MCF 10A (cell line): ENCODE measurements around the gene PTGES2. TPM values are rescaled to one million over a fixed set of nuclear protein-coding genes. Genes with fewer than 3 reads are reported as not detected.
"Not testable (repeated sequence)": the region's sequence is repeated elsewhere in the genome, so short reads cannot be mapped to it uniquely, and the experiment has no call there.

Source experiments
- BruUV-seq: library from RNA; stranded (reverse); fragments of 400-500 nt; replicated peaks from 2 replicates; lab custom pipeline; 2021; lab: Mats Ljungman, UMichigan
- CTCF ChIA-PET: fragments of 300-600 bp; sonication (Branson Sonifier 250); formaldehyde crosslinking; extraction: SDS; loops from one replicate; lab custom pipeline; 2021; ENCODE audit warnings: antibody characterized with exemption, inconsistent platforms; lab: Yijun Ruan, JAX
- POLR2A ChIA-PET: fragments of 300-600, 350-650 bp; sonication (Branson Sonifier 250); formaldehyde crosslinking; extraction: SDS; loops from one replicate; lab custom pipeline; 2020; ENCODE audit warnings: antibody characterized with exemption, inconsistent platforms; lab: Yijun Ruan, JAX
- DNase-seq: peaks from one replicate; pipeline ENCODE4 v3.0.0-alpha.2; 2018; ENCODE audit not compliant: unreplicated experiment
- H3K27ac Mint-ChIP-seq: one replicate; pipeline ENCODE4 v1.8.0; 2022; ENCODE audit warnings: mild to moderate bottlenecking, low read depth, mixed read lengths; ENCODE audit not compliant: unreplicated experiment
- H3K27me3 Mint-ChIP-seq: one replicate; pipeline ENCODE4 v1.8.0; 2022; ENCODE audit warnings: mixed read lengths; ENCODE audit not compliant: insufficient read depth, unreplicated experiment
- H3K36me3 Mint-ChIP-seq: one replicate; pipeline ENCODE4 v1.8.0; 2022; ENCODE audit warnings: mild to moderate bottlenecking, moderate library complexity, mixed read lengths; ENCODE audit not compliant: insufficient read depth, unreplicated experiment
- H3K4me1 Mint-ChIP-seq: one replicate; pipeline ENCODE4 v1.8.0; 2022; ENCODE audit warnings: mixed read lengths; ENCODE audit not compliant: insufficient read depth, unreplicated experiment
- H3K4me3 Mint-ChIP-seq: one replicate; pipeline ENCODE4 v1.8.0; 2022; ENCODE audit warnings: mild to moderate bottlenecking, moderate library complexity, mixed read lengths; ENCODE audit not compliant: unreplicated experiment
- H3K9me3 Mint-ChIP-seq: one replicate; pipeline ENCODE4 v1.8.0; 2022; ENCODE audit warnings: mixed read lengths; ENCODE audit not compliant: unreplicated experiment
- intact Hi-C: fragments of 100-400 bp; cut with micrococcal nuclease; formaldehyde crosslinking; loops from 2 replicates; pipeline ENCODE4 v1.14.1; 2022
- total RNA-seq: library from RNA; stranded (reverse); gene quantifications from 2 replicates; pipeline ENCODE4 v1.2.3, GENCODE V29; 2022
- TF ChIP-seq, protein P1 (sequence below): fragments of 200-600 bp; IDR thresholded peaks from one replicate; pipeline ENCODE4 v1.8.0; 2022; ENCODE audit warnings: antibody characterized with exemption, mild to moderate bottlenecking; ENCODE audit not compliant: unreplicated experiment

PTGES2 gene
- total RNA-seq, 1 experiment from 2014 or later: 130 TPM

DNA sequence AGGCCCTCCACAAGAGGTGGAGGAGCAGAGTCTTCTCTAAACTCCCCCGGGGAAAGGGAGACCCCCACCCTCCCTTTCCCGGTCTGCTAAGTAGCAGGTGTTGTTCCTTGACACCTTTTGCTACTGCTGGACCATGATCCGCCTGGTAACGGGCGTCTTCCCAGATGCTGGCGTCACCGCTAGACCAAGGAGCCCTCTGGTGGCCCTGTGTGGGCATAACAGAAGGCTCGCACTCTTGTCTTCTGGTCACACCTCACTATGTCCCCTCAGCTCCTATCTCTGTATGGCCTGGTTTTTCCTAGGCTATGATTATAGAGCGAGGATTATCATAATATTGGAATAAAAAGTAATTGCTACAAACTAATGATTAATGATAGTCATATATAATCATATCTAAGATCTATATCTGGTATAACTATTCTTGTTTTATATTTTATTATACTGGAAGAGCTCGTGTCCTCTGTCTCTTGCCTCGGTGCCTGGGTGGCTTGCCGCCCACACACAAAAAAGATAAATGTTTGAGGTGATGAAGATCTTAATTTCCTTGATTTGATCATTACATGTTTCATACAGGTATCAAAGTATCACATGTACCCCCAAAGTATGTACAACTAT is 2.6 kb upstream of the PTGES2 start:
- H3K36me3 Mint-ChIP-seq, POLR2A ChIA-PET, BruUV-seq, H3K27ac Mint-ChIP-seq, DNase-seq, H3K4me3 Mint-ChIP-seq, H3K9me3 Mint-ChIP-seq: not testable (repeated sequence)
- intact Hi-C loops: loop anchor here (5.0 kb wide), 1 partner anchor 62 kb away; the partner anchor contains the start of gene CIZ1
- Mint-ChIP-seq H3K4me1 (peaks cover 19% of the 10 kb centered on the region), H3K27me3 (peaks cover 27% of the 10 kb centered on the region)
- TF ChIP-seq, protein P1, sequence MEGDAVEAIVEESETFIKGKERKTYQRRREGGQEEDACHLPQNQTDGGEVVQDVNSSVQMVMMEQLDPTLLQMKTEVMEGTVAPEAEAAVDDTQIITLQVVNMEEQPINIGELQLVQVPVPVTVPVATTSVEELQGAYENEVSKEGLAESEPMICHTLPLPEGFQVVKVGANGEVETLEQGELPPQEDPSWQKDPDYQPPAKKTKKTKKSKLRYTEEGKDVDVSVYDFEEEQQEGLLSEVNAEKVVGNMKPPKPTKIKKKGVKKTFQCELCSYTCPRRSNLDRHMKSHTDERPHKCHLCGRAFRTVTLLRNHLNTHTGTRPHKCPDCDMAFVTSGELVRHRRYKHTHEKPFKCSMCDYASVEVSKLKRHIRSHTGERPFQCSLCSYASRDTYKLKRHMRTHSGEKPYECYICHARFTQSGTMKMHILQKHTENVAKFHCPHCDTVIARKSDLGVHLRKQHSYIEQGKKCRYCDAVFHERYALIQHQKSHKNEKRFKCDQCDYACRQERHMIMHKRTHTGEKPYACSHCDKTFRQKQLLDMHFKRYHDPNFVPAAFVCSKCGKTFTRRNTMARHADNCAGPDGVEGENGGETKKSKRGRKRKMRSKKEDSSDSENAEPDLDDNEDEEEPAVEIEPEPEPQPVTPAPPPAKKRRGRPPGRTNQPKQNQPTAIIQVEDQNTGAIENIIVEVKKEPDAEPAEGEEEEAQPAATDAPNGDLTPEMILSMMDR: peak; percentile 51
- CTCF ChIA-PET: interaction anchor here (2.0 kb wide), 1 partner anchor 13 kb away, joined by 14 read pairs; no protein-coding TSS in a partner anchor

DNA sequence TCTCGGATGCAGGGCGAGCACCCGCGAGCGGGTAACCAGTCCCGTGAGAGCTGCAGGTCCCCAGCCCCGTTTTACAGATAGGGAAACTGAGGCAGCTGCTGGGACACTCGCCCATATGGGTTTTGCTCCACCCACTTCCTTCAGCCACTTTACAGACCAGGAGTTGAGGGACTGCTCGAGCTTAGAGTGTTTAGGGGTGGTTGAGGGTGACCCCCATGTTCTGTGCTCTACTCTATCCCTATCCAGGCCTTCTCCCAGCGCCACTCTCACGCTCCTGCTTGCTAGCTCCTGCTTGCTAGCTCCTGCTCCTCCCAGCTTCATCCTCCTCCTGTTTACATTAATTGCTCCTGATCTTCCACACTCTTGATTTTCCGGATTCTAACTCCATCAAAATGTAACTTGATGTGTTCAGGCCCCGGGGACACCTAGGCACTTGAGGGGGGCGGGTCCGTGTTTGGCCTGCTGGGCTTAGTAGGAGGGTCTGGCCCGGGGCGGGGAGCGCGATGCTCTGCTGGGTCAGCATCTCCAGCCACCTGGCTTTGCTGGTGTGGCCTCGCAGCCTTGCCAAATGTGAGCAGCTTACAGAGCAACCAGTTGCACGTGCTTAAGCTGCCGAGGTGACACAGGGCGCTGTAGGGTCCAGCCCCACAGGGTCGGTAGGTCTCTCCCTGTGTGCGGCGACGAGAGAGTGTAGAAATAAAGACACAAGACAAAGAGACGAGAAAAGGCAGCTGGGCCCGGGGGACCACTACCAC is 1.5 kb upstream of the PTGES2 start:
- ChIA-PET POLR2A (interaction anchor here (0.7 to 1.8 kb wide), 10 partner anchors 9 to 1171 kb away, joined by 3 to 10 read pairs (median 4); partner anchors contain the start of genes BBLN, NAIF1 and SLC25A25), CTCF (interaction anchor here (0.6 to 2.0 kb wide), 7 partner anchors 12 to 522 kb away, joined by 3 to 14 read pairs (median 4); no protein-coding TSS in a partner anchor)
- TF ChIP-seq, protein P1: no peak
- peak overlapping the region; percentile 84 for H3K4me3 Mint-ChIP-seq
- H3K36me3 Mint-ChIP-seq: peaks cover 4% of the 10 kb centered on the region
- no peak overlapping the region for H3K27ac Mint-ChIP-seq
- peaks cover 23% of the 10 kb centered on the region for H3K4me1 Mint-ChIP-seq
- peaks cover 7% of the 10 kb centered on the region for H3K9me3 Mint-ChIP-seq
- TSS peak; percentile 47 for BruUV-seq
- DNase-seq: no peak
- H3K27me3 Mint-ChIP-seq: peaks cover 17% of the 10 kb centered on the region
- intact Hi-C loops: loop anchor here (5.0 kb wide), 1 partner anchor 63 kb away; the partner anchor contains the start of gene CIZ1

DNA sequence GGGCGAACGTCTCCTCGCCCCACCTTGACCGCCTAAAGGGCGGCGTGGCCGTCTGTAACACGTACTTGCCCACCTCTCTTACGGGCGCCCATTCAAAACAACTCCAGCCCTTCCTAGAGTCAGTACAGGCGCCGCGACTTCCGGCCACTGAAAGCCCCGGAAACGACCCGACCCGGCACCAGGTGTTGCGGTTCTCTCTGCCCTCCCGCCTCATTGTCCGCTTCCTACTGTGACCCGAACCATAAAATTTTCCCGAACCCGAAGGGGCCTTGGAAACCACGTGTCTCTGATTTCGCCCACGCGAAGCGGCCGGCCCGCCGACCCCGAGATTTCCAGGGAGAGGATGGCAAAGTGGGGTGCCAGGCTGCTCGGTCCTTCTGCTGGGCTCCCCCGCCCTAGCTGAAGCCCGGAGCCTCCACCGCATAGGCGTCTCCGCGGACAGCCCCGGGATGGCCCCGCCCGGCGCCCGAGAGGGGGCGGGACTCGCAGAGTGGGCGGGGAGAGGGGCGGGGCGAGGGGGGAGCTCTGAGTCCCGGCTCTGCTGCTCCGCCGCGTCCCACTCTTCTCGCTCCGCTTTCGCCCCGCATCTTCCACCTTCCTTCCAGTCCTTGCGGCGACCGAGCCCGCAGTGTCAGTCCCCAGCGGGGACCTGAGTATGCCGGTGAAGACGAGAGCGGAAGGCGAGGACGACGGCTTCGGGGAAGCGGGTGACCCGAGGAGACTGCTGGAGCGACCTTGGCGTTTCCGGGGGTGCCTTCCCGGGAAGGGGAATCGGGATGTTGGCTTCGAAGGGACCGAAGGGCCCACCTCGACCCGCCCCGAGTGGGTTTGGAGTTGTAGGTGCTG is 684 bp upstream of the PTGES2 start:
- Mint-ChIP-seq H3K4me1 (peaks cover 23% of the 10 kb centered on the region), H3K9me3 (no peaks in the 10 kb centered on the region), H3K36me3 (peaks cover 11% of the 10 kb centered on the region), H3K27ac (peak overlapping the region; percentile 97), H3K4me3 (peak overlapping the region; percentile 84), H3K27me3 (peaks cover 9% of the 10 kb centered on the region)
- TF ChIP-seq, protein P1: no peak
- BruUV-seq: no TSS peak
- POLR2A ChIA-PET: interaction anchor here (0.7 to 1.8 kb wide), 12 partner anchors 8 to 1171 kb away, joined by 3 to 10 read pairs (median 4); partner anchors contain the start of genes BBLN, NAIF1, SLC25A25 and TOR2A
- intact Hi-C loops: loop anchor here (5.0 kb wide), 1 partner anchor 64 kb away; the partner anchor contains the start of gene CIZ1
- CTCF ChIA-PET: interaction anchor here (0.6 to 2.0 kb wide), 5 partner anchors 11 to 521 kb away, joined by 3 to 14 read pairs (median 4); no protein-coding TSS in a partner anchor
- DNase-seq: peak; percentile 92
